Colonic mucosa (tissue), 4 donors: ENCODE measurements around the gene MED31. TPM values are rescaled to one million over a fixed set of nuclear protein-coding genes. Genes with fewer than 3 reads are reported as not detected.

Source experiments
- DNase-seq: peaks from one replicate; pipeline ENCODE4 v3.0.0-alpha.2; 2020
- H3K27ac ChIP-seq: fragments of 200-600 bp; one replicate; pipeline ENCODE4 v1.8.0; 2021
- H3K27me3 ChIP-seq: fragments of 200-600 bp; one replicate; pipeline ENCODE4 v1.8.0; 2021
- H3K36me3 ChIP-seq: fragments of 200-600 bp; one replicate; pipeline ENCODE4 v1.8.0; 2021
- H3K4me1 ChIP-seq: fragments of 200-600 bp; one replicate; pipeline ENCODE4 v1.8.0; 2021; ENCODE audit warnings: mild to moderate bottlenecking
- H3K4me3 ChIP-seq: fragments of 200-600 bp; one replicate; pipeline ENCODE4 v1.8.0; 2021
- H3K9ac ChIP-seq, 2 donors: one replicate each; pipeline ENCODE4 v1.7.0; 2013; ENCODE audit warnings: control low read depth in 2 of 2, low read depth in 2 of 2, low read length in 2 of 2
- H3K9me3 ChIP-seq: fragments of 200-600 bp; one replicate; pipeline ENCODE4 v1.8.0; 2021
- intact Hi-C: fragments of 100-400 bp; cut with DNase I; formaldehyde crosslinking; loops from one replicate; pipeline ENCODE4 v1.14.1; 2022
- total RNA-seq, 2 donors: library from RNA; stranded (reverse); fragmentation: NEBNext Ultra II Directional in 1 of 2; extraction: Animal tissue kit (Norgen Biotek cat#: 25700) in 1 of 2; gene quantifications; one replicate each; pipeline ENCODE4 v1.2.1, GENCODE V29; 2021
- TF ChIP-seq, protein P1 (sequence below): fragments of 200-600 bp; IDR thresholded peaks from one replicate; pipeline ENCODE4 v1.8.0; 2022; ENCODE audit warnings: antibody characterized with exemption, mild to moderate bottlenecking
- donor health status: healthy.
- donor health status: DM: no; HTN: no; CAD: no.
- donor health status: DM: no; HTN: no; CAD: no.

MED31 gene
- total RNA-seq, 2 donors from 2014 or later: 14.3 to 15.2 TPM

DNA sequence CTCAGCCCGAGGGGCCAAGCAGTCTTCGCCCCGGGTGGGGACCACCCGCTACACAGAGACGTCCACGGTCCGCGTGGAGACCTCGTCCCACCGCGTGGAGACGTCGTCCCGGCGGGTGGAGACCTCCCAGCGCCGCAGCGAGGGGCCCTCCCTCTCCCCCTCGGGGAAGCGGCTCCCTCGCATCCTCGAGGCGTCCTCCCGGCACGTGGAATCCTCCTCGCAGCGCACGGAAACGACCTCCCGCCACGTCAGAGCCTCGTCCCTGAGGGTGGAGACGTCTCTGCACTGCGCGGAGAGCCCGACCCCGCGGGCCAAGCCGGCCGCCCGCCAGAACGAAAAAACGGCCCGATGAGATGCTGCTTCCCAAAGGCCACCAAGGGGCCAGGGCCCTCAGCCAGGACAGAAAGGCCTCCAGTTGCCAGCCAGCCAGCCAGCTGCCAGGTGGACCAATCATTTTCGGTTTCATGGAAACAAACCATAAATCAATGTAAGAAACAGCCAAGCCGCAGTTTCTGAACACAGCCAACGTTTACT, 581 bp upstream of the MED31 start:
- Histone ChIP-seq H3K27ac (peak overlapping the region; percentile 90), H3K36me3 (no peaks in the 10 kb centered on the region), H3K27me3 (peaks cover 10% of the 10 kb centered on the region), H3K9ac (peak overlapping the region; percentile 61 to 95), H3K9me3 (no peaks in the 10 kb centered on the region), H3K4me3 (peak overlapping the region; percentile 59), H3K4me1 (peaks cover 9% of the 10 kb centered on the region)
- intact Hi-C loops: no loop called here
- TF ChIP-seq, protein P1, sequence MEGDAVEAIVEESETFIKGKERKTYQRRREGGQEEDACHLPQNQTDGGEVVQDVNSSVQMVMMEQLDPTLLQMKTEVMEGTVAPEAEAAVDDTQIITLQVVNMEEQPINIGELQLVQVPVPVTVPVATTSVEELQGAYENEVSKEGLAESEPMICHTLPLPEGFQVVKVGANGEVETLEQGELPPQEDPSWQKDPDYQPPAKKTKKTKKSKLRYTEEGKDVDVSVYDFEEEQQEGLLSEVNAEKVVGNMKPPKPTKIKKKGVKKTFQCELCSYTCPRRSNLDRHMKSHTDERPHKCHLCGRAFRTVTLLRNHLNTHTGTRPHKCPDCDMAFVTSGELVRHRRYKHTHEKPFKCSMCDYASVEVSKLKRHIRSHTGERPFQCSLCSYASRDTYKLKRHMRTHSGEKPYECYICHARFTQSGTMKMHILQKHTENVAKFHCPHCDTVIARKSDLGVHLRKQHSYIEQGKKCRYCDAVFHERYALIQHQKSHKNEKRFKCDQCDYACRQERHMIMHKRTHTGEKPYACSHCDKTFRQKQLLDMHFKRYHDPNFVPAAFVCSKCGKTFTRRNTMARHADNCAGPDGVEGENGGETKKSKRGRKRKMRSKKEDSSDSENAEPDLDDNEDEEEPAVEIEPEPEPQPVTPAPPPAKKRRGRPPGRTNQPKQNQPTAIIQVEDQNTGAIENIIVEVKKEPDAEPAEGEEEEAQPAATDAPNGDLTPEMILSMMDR: no peak
- DNase-seq: peak; percentile 63

DNA sequence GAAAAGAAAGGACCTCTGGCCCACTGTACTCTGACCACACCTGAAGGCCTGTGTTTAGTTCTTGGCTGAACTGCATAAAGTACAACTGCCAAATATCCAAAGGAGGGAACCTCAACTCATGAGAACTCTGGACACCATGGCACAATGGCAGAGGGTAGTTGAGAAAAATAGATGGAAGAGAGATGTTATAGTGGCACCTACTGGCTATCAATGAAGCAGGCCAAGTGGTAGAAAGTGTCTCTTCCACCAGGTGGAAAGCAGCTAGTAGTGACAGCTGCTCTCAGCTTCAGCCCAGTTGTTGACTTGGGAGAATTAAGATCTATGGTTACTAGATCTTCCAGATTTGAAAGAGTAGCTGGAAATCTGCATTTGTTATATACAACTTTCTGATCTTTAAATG, 3.2 kb downstream of the MED31 start:
- Histone ChIP-seq H3K4me3 (no peak overlapping the region), H3K36me3 (peaks cover 5% of the 10 kb centered on the region), H3K4me1 (peaks cover 9% of the 10 kb centered on the region), H3K27me3 (no peaks in the 10 kb centered on the region), H3K9me3 (no peaks in the 10 kb centered on the region), H3K9ac (no peak overlapping the region), H3K27ac (no peak overlapping the region)
- no peak for DNase-seq
- intact Hi-C loops: loop anchor here (5.0 kb wide), 1 partner anchor 176 kb away; no protein-coding TSS in a partner anchor
- TF ChIP-seq, protein P1: peak; percentile 15

DNA sequence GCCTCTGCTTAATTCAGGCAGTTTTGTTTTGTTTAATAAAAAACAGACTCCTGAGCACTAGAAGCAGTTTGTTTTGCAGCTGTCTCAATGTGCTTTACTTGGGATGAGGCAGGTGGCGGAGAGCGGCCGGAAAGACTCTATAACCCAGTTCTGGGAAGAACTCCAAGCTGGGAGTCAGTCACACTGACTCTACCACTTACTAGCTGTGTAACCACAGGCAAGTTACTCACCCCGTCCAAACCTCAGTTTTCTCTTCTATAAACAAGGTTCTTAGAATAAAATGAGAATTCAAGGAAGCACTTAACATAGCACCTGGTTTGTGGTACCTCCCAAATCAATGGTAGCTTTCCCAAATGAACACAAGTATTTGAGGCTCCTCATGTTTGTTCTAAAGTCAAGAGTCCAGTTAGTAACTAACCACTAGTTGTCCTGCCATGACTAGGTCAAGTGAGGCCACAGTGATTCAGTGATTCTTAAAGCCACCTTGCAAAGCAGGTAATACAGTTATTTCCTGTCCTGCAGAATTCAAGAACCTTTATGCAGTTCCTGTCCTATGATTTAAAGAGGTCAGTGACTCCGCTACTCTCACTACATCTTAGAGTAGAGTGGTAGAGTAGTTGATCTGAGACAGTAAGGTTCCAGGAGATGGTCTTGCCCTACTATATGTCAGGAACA, 7.8 kb downstream of the MED31 start:
- peaks cover 9% of the 10 kb centered on the region for H3K4me1 ChIP-seq
- H3K9me3 ChIP-seq: no peaks in the 10 kb centered on the region
- no peak overlapping the region for H3K9ac ChIP-seq
- no peaks in the 10 kb centered on the region for H3K27me3 ChIP-seq
- TF ChIP-seq, protein P1: no peak
- peaks cover 5% of the 10 kb centered on the region for H3K36me3 ChIP-seq
- intact Hi-C loops: no loop called here
- no peak overlapping the region for H3K27ac ChIP-seq
- no peak overlapping the region for H3K4me3 ChIP-seq
- no peak for DNase-seq

DNA sequence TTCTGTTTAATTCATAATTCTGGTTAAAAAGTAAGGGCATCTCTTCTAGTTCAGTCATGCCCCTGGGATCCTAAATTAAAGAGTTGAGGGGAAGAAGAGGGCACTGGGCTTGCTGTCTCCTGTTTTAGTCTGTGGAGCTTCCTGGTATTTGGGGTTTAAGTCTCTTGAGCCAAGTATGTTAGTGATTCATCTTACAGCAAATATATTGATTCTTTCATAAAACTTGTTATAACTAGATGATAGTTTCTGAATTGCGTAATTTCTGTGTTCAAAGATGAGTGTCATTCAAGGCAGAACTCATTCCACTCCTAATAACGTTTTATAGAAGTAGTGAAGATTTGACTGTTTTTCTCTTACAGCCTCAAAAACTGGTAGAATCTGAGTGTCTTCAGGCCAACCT, 8.8 kb downstream of the MED31 start:
- Histone ChIP-seq H3K4me1 (peaks cover 9% of the 10 kb centered on the region), H3K9ac (no peak overlapping the region)

DNA sequence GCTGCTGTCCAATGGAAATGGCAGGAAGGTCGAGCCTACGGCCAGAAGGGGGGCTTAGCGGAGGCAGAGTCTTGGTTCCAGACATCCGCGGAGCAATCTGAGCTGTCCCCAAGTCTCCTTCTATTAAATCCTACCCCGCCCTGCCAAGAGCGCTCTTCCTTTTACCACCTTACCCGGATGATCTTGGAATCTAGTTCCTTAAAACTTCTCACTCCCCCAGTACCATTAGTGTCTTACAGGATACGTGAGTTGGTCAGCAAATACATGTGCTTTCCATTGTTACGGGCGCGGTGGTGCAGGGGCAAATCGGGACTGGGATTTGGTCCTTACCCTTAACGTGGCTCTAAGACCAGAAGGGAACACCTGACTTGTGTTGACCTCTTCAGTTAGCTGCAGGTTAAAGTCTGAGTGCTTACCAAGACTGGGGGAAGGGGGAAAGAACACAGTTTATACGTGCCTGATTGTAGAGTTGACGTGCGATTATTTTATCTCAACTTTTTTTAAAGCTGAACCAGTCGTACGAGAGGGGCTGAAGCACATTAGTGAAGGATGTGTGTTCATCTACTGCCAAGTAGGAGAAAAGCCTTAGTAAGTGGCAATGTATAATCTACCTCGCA, 10.1 kb downstream of the MED31 start:
- intact Hi-C loops: no loop called here
- peak; percentile 44 for DNase-seq
- H3K36me3 ChIP-seq: peaks cover 5% of the 10 kb centered on the region
- TF ChIP-seq, protein P1: no peak
- peaks cover 9% of the 10 kb centered on the region for H3K4me1 ChIP-seq
- H3K27me3 ChIP-seq: no peaks in the 10 kb centered on the region
- H3K9ac ChIP-seq: peak overlapping the region; percentile 82 to 87
- no peaks in the 10 kb centered on the region for H3K9me3 ChIP-seq
- H3K4me3 ChIP-seq: peak overlapping the region; percentile 98
- peak overlapping the region; percentile 81 for H3K27ac ChIP-seq

More for the DNA sequence above, 8.8 kb downstream of the MED31 start:
- no peaks in the 10 kb centered on the region for H3K27me3 ChIP-seq
- peaks cover 5% of the 10 kb centered on the region for H3K36me3 ChIP-seq
- TF ChIP-seq, protein P1: no peak
- DNase-seq: no peak
- intact Hi-C loops: no loop called here
- H3K27ac ChIP-seq: no peak overlapping the region
- no peak overlapping the region for H3K4me3 ChIP-seq
- H3K9me3 ChIP-seq: no peaks in the 10 kb centered on the region
